PC-3 (cell line): Measurements from ENCODE around the gene KLHDC1.

Experiments used
- EZH2phosphoT487 ChIP-seq: fragments of 300-600 bp; sonication (generic); IDR thresholded peaks from 2 replicates; pipeline ENCODE4 v1.6.1; 2018; ENCODE audit warnings: mild to moderate bottlenecking, antibody characterized with exemption, low read length, borderline replicate concordance
- TF ChIP-seq, protein P1 (sequence below): fragments of 300-600 bp; sonication (generic); conservative IDR thresholded peaks from 2 replicates; pipeline ENCODE4 v1.5.1; 2017; ENCODE audit warnings: antibody characterized with exemption, low read depth, mild to moderate bottlenecking, low read length

DNA sequence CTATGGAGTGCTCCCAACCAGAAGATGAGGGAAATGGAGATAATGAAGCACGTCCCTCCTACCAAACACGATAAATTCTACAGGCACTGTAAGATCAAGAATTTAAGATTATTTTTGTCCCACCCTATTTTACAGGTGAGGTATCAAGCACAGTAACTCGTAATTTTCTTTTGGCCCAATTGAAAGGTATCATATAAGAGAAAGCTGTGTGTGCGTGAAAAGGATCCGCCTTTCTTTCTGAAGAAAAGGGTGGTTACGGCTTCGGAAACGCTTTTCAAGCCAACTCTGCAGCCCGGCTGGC is 74.3 kb downstream of the KLHDC1 start:
- TF ChIP-seq, protein P1, sequence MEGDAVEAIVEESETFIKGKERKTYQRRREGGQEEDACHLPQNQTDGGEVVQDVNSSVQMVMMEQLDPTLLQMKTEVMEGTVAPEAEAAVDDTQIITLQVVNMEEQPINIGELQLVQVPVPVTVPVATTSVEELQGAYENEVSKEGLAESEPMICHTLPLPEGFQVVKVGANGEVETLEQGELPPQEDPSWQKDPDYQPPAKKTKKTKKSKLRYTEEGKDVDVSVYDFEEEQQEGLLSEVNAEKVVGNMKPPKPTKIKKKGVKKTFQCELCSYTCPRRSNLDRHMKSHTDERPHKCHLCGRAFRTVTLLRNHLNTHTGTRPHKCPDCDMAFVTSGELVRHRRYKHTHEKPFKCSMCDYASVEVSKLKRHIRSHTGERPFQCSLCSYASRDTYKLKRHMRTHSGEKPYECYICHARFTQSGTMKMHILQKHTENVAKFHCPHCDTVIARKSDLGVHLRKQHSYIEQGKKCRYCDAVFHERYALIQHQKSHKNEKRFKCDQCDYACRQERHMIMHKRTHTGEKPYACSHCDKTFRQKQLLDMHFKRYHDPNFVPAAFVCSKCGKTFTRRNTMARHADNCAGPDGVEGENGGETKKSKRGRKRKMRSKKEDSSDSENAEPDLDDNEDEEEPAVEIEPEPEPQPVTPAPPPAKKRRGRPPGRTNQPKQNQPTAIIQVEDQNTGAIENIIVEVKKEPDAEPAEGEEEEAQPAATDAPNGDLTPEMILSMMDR, result no peak
- TF ChIP-seq EZH2phosphoT487, result no peak
